ENCODE data around the gene BPGM. TPM values are rescaled to one million over a fixed set of nuclear protein-coding genes. Genes with fewer than 3 reads are reported as not detected.
"Not testable (repeated sequence)": the region's sequence is repeated elsewhere in the genome, so short reads cannot be mapped to it uniquely, and the experiment has no call there.

Gene BPGM
- total RNA-seq, 1 donor from 2014 or later = 21.1 TPM

DNA sequence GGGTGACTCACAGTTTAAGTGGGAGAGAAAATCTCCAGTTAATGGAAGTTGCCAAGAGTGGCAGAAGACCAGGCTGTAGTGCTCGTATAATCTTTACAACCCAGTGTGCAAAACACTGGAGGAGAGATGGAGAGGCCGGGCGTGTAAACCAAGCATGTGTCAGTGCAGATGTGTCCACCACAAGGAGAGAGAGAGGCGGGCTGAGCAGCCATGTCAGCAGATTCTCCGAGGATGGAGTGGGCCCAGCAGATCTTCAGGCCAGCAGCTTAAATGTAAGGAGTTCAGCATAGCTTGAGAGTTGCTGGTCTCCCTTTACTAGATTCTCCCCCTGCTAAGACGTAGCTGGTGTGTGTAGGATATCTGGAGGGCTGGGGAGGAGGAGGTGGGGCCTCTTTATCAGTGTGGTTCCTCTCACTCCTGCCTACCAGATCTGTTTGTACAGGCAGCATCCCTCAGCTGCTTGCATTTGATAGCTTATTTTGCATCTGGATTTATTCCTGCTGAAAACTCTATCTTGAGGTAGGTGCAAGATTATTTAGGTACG lies 13.7 kb downstream of the BPGM start:
- TF ChIP-seq, protein P1, sequence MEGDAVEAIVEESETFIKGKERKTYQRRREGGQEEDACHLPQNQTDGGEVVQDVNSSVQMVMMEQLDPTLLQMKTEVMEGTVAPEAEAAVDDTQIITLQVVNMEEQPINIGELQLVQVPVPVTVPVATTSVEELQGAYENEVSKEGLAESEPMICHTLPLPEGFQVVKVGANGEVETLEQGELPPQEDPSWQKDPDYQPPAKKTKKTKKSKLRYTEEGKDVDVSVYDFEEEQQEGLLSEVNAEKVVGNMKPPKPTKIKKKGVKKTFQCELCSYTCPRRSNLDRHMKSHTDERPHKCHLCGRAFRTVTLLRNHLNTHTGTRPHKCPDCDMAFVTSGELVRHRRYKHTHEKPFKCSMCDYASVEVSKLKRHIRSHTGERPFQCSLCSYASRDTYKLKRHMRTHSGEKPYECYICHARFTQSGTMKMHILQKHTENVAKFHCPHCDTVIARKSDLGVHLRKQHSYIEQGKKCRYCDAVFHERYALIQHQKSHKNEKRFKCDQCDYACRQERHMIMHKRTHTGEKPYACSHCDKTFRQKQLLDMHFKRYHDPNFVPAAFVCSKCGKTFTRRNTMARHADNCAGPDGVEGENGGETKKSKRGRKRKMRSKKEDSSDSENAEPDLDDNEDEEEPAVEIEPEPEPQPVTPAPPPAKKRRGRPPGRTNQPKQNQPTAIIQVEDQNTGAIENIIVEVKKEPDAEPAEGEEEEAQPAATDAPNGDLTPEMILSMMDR (conservative IDR thresholded peaks at IDR 0.05) = no peak
- H3K9me3 Mint-ChIP-seq = no peaks in the 10 kb centered on the region
- H3K27me3 Mint-ChIP-seq (ENCODE audit: low read depth) = no peaks in the 10 kb centered on the region
- H3K4me1 Mint-ChIP-seq = no peaks in the 10 kb centered on the region
- no peak overlapping the region for H3K4me3 Mint-ChIP-seq
- H3K27ac Mint-ChIP-seq (ENCODE audit: unreplicated experiment) = no peak overlapping the region
- no peak for DNase-seq (ENCODE audit: low read depth, low spot score)
- peaks cover 8% of the 10 kb centered on the region for H3K36me3 Mint-ChIP-seq (ENCODE audit: low read depth)

DNA sequence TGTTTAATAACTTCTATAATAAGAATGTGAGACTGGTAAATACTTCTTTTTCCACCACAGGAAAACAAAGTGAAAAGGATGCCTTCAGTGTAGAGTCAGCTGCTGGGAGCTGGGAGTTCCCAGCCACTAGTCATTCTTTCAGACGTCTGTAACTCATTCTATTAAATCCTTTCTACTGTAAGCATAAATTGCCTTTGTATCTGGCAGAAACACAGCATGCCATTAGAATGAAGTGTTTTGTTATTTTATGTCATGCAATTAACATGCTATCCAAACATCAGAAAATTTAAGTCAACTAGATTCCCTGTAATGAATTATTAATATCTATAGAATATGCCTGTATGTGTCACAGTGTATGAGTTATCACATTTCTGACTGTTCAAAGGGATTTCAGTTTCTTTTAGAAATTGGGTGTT lies 14.3 kb downstream of the BPGM start:
- no peak for DNase-seq (ENCODE audit: low read depth, low spot score)
- H3K27me3 Mint-ChIP-seq (ENCODE audit: low read depth) = no peaks in the 10 kb centered on the region
- H3K27ac Mint-ChIP-seq (ENCODE audit: unreplicated experiment) = no peak overlapping the region
- H3K9me3 Mint-ChIP-seq = no peaks in the 10 kb centered on the region
- no peaks in the 10 kb centered on the region for H3K4me1 Mint-ChIP-seq
- H3K4me3 Mint-ChIP-seq = no peak overlapping the region
- TF ChIP-seq, protein P1 (conservative IDR thresholded peaks at IDR 0.05) = no peak
- peaks cover 8% of the 10 kb centered on the region for H3K36me3 Mint-ChIP-seq (ENCODE audit: low read depth)

DNA sequence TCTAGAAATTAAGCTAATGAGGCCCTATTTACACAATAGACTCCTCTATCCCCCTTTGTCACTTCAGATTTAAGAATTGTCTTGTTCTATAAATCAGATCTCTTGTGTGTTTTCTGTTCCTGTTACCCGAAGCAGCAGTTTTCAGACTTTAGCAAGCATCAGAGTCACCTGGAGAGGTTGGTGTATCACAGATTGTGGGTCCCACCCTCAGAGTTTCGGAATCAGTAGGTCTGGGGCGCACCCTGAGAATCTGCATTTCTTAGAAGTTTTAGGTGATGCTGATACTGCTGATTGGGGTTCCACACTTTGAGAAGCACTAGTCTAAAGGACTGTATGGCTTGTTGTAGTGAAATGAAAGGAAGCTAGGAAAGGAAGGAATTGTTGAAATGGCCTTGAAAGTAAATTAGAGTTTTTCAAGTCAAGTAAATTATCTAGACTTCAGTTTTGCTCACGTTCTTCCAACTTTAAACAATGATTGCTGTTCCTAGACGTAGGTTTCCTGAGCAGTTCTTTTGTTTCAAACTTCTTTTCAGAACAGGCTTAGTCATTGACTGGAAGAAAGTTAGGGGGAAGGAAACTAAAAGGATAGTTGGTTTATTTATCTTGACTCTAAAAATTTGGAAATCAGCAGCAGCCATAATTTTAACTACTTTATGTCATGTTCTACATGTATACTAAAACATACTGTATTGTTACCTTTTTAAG lies 15.7 kb downstream of the BPGM start:
- no peak for DNase-seq (ENCODE audit: low read depth, low spot score)
- Mint-ChIP-seq H3K9me3 (no peaks in the 10 kb centered on the region), H3K27ac (ENCODE audit: unreplicated experiment) (no peak overlapping the region), H3K27me3 (ENCODE audit: low read depth) (no peaks in the 10 kb centered on the region), H3K36me3 (ENCODE audit: low read depth) (peaks cover 8% of the 10 kb centered on the region), H3K4me1 (no peaks in the 10 kb centered on the region), H3K4me3 (no peak overlapping the region)
- TF ChIP-seq, protein P1 (conservative IDR thresholded peaks at IDR 0.05) = no peak

DNA sequence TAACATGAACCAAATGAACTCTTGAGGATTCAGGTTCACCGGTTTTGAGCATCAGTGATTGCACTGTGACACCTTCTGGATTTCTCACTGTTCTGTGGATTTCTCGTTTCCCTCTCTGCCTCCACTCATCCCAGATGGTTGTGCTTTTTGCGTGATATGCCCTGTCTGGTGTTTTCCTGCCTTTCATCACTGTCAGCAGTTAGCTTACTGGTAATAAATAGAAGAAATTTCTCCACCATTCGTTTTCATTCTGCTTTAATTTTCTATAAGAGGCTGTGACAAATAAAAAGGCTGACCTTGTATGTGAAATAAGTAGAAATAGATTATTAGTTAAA lies 16.2 kb downstream of the BPGM start:
- Mint-ChIP-seq H3K9me3 (no peaks in the 10 kb centered on the region), H3K27ac (ENCODE audit: unreplicated experiment) (no peak overlapping the region), H3K4me3 (no peak overlapping the region), H3K4me1 (no peaks in the 10 kb centered on the region), H3K27me3 (ENCODE audit: low read depth) (no peaks in the 10 kb centered on the region), H3K36me3 (ENCODE audit: low read depth) (peaks cover 8% of the 10 kb centered on the region)
- TF ChIP-seq, protein P1 (conservative IDR thresholded peaks at IDR 0.05) = no peak
- no peak for DNase-seq (ENCODE audit: low read depth, low spot score)

DNA sequence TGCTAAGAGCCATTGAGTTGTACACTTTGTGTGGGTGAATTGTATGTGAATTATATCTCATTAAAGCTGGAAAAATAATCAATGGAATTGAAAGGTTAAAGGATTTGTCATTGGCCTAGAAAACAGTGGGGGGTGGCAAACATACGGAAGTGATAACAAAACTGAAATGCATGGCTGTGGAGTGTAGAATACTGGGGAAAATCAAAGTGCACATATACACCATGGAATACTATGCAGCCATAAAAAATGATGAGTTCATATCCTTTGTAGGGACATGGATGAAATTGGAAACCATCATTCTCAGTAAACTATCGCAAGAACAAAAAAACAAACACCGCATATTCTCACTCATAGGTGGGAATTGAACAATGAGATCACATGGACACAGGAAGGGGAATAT lies 18.4 kb downstream of the BPGM start:
- not testable (repeated sequence) for H3K4me1 Mint-ChIP-seq; H3K4me3 Mint-ChIP-seq; H3K27ac Mint-ChIP-seq (ENCODE audit: unreplicated experiment); H3K9me3 Mint-ChIP-seq; DNase-seq (ENCODE audit: low read depth, low spot score); H3K27me3 Mint-ChIP-seq (ENCODE audit: low read depth)
- H3K36me3 Mint-ChIP-seq (ENCODE audit: low read depth) = peaks cover 12% of the 10 kb centered on the region

DNA sequence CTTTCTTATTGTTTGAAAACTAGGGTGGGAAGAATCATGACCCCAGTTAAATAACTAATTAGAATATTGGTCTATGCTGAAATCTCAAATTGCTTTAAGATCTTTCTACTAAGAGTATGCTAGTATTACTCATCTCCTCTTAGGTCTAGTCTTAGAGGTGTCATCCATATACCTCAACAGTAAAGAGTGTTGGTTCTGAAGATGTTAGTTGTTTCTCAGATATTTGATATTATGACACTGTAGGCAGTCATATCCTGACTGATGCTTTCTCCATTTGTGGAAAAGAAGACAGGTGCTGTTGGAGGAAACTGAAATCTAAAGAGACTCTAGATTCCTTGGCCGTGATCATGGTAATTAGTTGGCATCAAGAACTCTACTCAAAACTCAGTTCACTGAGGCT lies 21.2 kb downstream of the BPGM start:
- H3K27me3 Mint-ChIP-seq (ENCODE audit: low read depth) = no peaks in the 10 kb centered on the region
- TF ChIP-seq, protein P1 (conservative IDR thresholded peaks at IDR 0.05) = no peak

More for the DNA sequence above, 21.2 kb downstream of the BPGM start:
- DNase-seq (ENCODE audit: low read depth, low spot score) = no peak
- peaks cover 4% of the 10 kb centered on the region for H3K4me1 Mint-ChIP-seq
- H3K9me3 Mint-ChIP-seq = no peaks in the 10 kb centered on the region
- peaks cover 9% of the 10 kb centered on the region for H3K36me3 Mint-ChIP-seq (ENCODE audit: low read depth)
- no peak overlapping the region for H3K4me3 Mint-ChIP-seq
- no peak overlapping the region for H3K27ac Mint-ChIP-seq (ENCODE audit: unreplicated experiment)

Data from neural crest cell (in vitro differentiated cells).